Brain microvascular endothelial cell (primary cell): ENCODE results near the gene SERPINF2.
A peak's percentile ranks its signal among the peaks of the same experiment; 100 is the strongest.

Experiments used
- DNase-seq: peaks from one replicate; pipeline ENCODE4 v3.0.0-alpha.2; 2020
- H3K27ac ChIP-seq: fragments of 250-450 bp; sonication (Bioruptor Pico); 2 replicates; pipeline ENCODE4 v1.5.1; 2020; ENCODE audit warnings: mild to moderate bottlenecking, moderate library complexity
- H3K27me3 ChIP-seq: fragments of 250-450 bp; sonication (Bioruptor Pico); replicated peaks from 2 replicates; pipeline ENCODE4 v1.5.1; 2020; ENCODE audit warnings: mild to moderate bottlenecking
- H3K36me3 ChIP-seq: fragments of 250-450 bp; sonication (Bioruptor Pico); replicated peaks from 2 replicates; pipeline ENCODE4 v1.5.1; 2020; ENCODE audit warnings: mild to moderate bottlenecking
- H3K4me3 ChIP-seq: 2 replicates; pipeline ENCODE4 v1.5.1; 2011; ENCODE audit warnings: low read depth, mild to moderate bottlenecking, control low read depth, low read length, moderate library complexity
- CTCF ChIP-seq: IDR thresholded peaks from 2 replicates; pipeline ENCODE4 v1.5.1; 2011; ENCODE audit warnings: low read depth, mild to moderate bottlenecking, moderate library complexity, low read length, control low read depth, inconsistent platforms; ENCODE audit errors: missing control alignments
- in situ Hi-C: cut with HindIII; loops from 2 replicates; pipeline ENCODE4 v1.10.0; 2017; ENCODE audit warnings: low sequenced_read_pairs, low pct_ligation_motif_present

SERPINF2 gene

GRCh38 chr17:1710807-1711553 is 31.7 kb upstream of the SERPINF2 start:
- Histone ChIP-seq H3K4me3 (peak overlapping the region; percentile 55), H3K27me3 (no peaks in the 10 kb centered on the region), H3K36me3 (peaks cover 44% of the 10 kb centered on the region), H3K27ac (no peak overlapping the region)
- DNase-seq, result no peak
- in situ Hi-C loops, result loop anchor here (10.0 kb wide), 1 partner anchor 74 kb away; no protein-coding TSS in a partner anchor
- TF ChIP-seq CTCF, result no peak

GRCh38 chr17:1711804-1712203 is 30.9 kb upstream of the SERPINF2 start:
- H3K27me3 ChIP-seq, result no peaks in the 10 kb centered on the region
- no peak for TF ChIP-seq CTCF
- DNase-seq, result no peak
- in situ Hi-C loops, result loop anchor here (10.0 kb wide), 1 partner anchor 73 kb away; no protein-coding TSS in a partner anchor
- H3K27ac ChIP-seq, result no peak overlapping the region
- no peak overlapping the region for H3K4me3 ChIP-seq
- peaks cover 44% of the 10 kb centered on the region for H3K36me3 ChIP-seq

DNA sequence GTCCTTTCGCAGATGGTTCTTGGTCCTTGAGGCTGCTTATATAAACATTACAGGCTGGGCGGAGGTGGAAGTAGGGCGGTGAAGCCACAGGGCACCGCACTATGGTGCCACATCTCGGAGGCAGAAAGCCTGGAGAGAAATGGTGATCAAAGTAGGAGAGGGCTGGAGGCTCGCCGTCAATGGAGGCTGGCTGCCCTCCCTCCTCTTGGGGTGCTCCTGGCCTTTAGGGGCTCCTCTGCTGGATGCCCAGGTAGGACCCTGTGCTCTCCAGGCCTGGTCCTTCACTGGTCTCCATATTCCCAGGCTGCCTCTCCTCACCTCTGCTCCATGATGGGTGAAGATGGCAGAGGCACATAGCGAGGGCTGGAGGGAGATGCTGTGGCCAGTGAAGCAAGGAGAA is 30.4 kb upstream of the SERPINF2 start:
- Histone ChIP-seq H3K27me3 (no peaks in the 10 kb centered on the region), H3K4me3 (peak overlapping the region; percentile 75), H3K36me3 (peaks cover 44% of the 10 kb centered on the region), H3K27ac (no peak overlapping the region)
- in situ Hi-C loops, result loop anchor here (10.0 kb wide), 1 partner anchor 73 kb away; no protein-coding TSS in a partner anchor
- no peak for TF ChIP-seq CTCF
- DNase-seq, result no peak

DNA sequence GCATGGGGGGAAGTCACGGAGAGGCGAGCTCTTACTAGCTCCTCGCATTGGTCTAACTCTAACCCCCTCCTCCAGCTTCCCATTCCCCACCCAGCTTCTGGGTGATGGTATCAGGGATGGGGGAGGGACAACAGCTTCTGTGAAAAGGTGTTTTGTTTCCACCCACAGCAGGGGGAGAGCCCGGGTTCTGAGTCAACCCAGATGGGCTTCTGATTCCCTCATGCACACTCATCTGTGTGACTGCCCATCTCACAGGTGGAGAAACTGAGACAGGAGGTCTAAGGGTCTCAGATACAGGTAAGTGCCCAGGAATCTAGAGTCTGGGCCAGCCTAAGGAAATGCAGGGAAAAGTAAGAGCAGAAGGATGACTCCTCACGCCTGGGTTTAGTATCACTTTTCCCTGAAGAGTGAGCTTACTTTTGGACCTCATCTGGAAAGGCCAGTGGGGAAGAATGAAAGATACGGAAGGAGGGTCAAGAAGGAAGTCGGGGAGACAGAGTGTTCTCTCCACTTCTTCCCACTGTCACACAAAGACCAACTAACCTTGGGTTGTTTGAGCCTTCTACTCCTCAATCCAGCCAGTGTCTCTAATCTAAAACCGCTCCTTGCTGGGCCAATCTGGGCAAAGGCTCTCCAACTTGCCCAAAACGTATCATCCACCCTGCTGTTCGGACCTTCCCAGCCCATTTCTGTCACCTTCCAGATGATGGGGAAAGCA is 29.4 kb upstream of the SERPINF2 start:
- Histone ChIP-seq H3K4me3 (peak overlapping the region; percentile 75), H3K27me3 (no peaks in the 10 kb centered on the region), H3K36me3 (peaks cover 44% of the 10 kb centered on the region), H3K27ac (peak overlapping the region; percentile 97)
- TF ChIP-seq CTCF, result no peak
- no peak for DNase-seq
- in situ Hi-C loops, result loop anchor here (10.0 kb wide), 1 partner anchor 71 kb away; no protein-coding TSS in a partner anchor

- TF ChIP-seq CTCF, result peak; percentile 63
- no peaks in the 10 kb centered on the region for H3K27me3 ChIP-seq
- DNase-seq, result no peak
- in situ Hi-C loops, result loop anchor here (10.0 kb wide), 1 partner anchor 71 kb away; no protein-coding TSS in a partner anchor
- peaks cover 44% of the 10 kb centered on the region for H3K36me3 ChIP-seq
- peak overlapping the region; percentile 75 for H3K4me3 ChIP-seq
- peak overlapping the region; percentile 97 for H3K27ac ChIP-seq
Observed at GRCh38 chr17:1713878-1714426, 28.7 kb upstream of the SERPINF2 start.
